ENCODE results near the gene BTBD9.

DNA sequence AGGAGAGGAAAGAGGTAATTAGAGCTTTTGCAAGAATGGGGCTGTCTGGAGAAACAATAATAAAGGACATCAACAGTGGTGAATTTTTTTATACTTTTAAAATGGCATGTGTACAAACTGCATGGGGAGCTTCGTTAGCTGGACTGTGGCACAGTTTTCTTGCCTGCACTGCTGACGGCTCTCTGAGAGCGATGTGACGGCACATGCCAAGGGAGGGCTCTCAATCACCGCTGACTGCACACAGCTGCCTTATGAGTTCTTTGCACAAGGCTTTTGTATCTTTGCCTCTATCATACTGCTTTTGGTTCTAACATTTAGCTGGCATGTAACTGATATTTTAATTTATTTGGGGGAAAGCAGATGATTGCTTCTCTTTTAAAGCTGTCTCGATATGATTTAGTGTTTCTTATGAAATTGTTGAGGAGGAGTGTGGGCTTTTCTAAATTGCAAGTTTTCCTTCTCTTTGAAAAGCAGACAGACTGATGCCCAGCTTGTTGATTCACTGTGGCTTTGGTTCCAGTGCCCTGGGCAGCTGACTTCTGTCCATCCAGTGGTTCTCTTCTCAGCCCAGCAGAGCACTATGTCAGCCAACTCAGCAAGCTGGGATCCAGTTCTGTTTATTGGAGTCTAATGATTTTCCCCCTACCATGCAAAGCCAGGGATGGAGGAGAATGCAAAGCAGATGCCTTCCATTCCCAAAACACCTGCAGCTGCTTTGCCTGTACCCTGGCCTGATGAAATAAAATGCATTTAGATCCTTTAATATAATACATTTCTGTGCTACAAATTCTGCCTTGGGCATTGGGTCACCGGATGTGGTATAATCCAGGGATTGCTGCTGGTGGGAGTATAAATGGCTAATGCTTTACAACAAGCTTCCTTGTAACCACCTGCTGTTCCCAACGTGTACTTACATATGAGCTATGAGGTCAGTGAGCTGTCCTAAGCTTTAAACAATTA, 496.3 kb downstream of the BTBD9 start:
- TF ChIP-seq, protein P1, sequence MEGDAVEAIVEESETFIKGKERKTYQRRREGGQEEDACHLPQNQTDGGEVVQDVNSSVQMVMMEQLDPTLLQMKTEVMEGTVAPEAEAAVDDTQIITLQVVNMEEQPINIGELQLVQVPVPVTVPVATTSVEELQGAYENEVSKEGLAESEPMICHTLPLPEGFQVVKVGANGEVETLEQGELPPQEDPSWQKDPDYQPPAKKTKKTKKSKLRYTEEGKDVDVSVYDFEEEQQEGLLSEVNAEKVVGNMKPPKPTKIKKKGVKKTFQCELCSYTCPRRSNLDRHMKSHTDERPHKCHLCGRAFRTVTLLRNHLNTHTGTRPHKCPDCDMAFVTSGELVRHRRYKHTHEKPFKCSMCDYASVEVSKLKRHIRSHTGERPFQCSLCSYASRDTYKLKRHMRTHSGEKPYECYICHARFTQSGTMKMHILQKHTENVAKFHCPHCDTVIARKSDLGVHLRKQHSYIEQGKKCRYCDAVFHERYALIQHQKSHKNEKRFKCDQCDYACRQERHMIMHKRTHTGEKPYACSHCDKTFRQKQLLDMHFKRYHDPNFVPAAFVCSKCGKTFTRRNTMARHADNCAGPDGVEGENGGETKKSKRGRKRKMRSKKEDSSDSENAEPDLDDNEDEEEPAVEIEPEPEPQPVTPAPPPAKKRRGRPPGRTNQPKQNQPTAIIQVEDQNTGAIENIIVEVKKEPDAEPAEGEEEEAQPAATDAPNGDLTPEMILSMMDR (IDR thresholded peaks at IDR 0.05 in 8 of 11, conservative IDR thresholded peaks at IDR 0.05 in 3 of 11) = no peak
- TF ChIP-seq POLR2A (IDR thresholded peaks at IDR 0.05) (no peak), POLR2AphosphoS5 (IDR thresholded peaks at IDR 0.05) (peak in 1 of 3 donors; percentile 19)
